HT1080 (cell line): ENCODE results near the gene C1GALT1C1L. TPM values are rescaled to one million over a fixed set of nuclear protein-coding genes. Genes with fewer than 3 reads are reported as not detected.
"Not testable (repeated sequence)": the region's sequence is repeated elsewhere in the genome, so short reads cannot be mapped to it uniquely, and the experiment has no call there.

Source experiments
- DNase-seq: peaks from one replicate; pipeline ENCODE4 v3.0.0-alpha.2; 2015; ENCODE audit warnings: low read depth
- total RNA-seq: library from RNA; depleted of rRNA; stranded (reverse); fragments of >200 nt; shearing (Covaris generic); gene quantifications from 2 replicates; pipeline ENCODE4 v1.2.3, GENCODE V29; 2014; rRNA removed

Gene C1GALT1C1L
- total RNA-seq, 1 experiment from 2014 or later = 1.7 TPM

GRCh38 chr2:43657241-43657640, 19.0 kb downstream of the C1GALT1C1L start:
- DNase-seq = no peak

GRCh38 chr2:43653506-43653905, 22.7 kb downstream of the C1GALT1C1L start:
- no peak for DNase-seq

- DNase-seq = no peak
Observed at GRCh38 chr2:43648994-43649701, 27.1 kb downstream of the C1GALT1C1L start.

- no peak for DNase-seq
Observed at GRCh38 chr2:43643680-43644079, 32.5 kb downstream of the C1GALT1C1L start.

- DNase-seq = no peak
Observed at GRCh38 chr2:43642363-43642762, 33.9 kb downstream of the C1GALT1C1L start.

GRCh38 chr2:43637030-43637803, 39.0 kb downstream of the C1GALT1C1L start, which contains the start of gene PLEKHH2:
Gene PLEKHH2, plus strand, starts transcription at chr2:43637260. Its CDS starts 7,414 bp downstream, at chr2:43644674.
- DNase-seq = peak; percentile 73

- DNase-seq = no peak
Observed at GRCh38 chr2:43636621-43637020, 39.6 kb downstream of the C1GALT1C1L start.

GRCh38 chr2:43636153-43636552, 40.1 kb downstream of the C1GALT1C1L start:
- not testable (repeated sequence) for DNase-seq

GRCh38 chr2:43634604-43635306, 41.5 kb downstream of the C1GALT1C1L start:
- peak; percentile 48 for DNase-seq

- no peak for DNase-seq
Observed at GRCh38 chr2:43631618-43632317, 44.5 kb downstream of the C1GALT1C1L start.

Other genes starting within 250 kb of the C1GALT1C1L start
- 29.5 and 43.5 TPM in 2 replicates for gene THADA, start 80.4 kb downstream of the C1GALT1C1L start, total RNA-seq
- 0.29 and 0.40 TPM in 2 replicates for gene PLEKHH2, start 39.2 kb downstream of the C1GALT1C1L start, total RNA-seq
- gene DYNC2LI1, start 97.6 kb upstream of the C1GALT1C1L start, total RNA-seq = 4.8 and 7.5 TPM in 2 replicates
- not detected in 2 replicates for gene ABCG5, start 162.4 kb upstream of the C1GALT1C1L start, total RNA-seq
- gene ABCG8, start 162.5 kb upstream of the C1GALT1C1L start, total RNA-seq = not detected in 2 replicates